HG03108 (cell line): Measurements from ENCODE around the gene AADACL3.
"Not testable (repeated sequence)": the region's sequence is repeated elsewhere in the genome, so short reads cannot be mapped to it uniquely, and the experiment has no call there.

Experiments used
- ATAC-seq: cut with Tn5 transposase; IDR thresholded peaks from one replicate; pipeline ENCODE4 v1.9.1; 2021; ENCODE audit warnings: moderate library complexity; ENCODE audit not compliant: unreplicated experiment

Gene AADACL3

DNA sequence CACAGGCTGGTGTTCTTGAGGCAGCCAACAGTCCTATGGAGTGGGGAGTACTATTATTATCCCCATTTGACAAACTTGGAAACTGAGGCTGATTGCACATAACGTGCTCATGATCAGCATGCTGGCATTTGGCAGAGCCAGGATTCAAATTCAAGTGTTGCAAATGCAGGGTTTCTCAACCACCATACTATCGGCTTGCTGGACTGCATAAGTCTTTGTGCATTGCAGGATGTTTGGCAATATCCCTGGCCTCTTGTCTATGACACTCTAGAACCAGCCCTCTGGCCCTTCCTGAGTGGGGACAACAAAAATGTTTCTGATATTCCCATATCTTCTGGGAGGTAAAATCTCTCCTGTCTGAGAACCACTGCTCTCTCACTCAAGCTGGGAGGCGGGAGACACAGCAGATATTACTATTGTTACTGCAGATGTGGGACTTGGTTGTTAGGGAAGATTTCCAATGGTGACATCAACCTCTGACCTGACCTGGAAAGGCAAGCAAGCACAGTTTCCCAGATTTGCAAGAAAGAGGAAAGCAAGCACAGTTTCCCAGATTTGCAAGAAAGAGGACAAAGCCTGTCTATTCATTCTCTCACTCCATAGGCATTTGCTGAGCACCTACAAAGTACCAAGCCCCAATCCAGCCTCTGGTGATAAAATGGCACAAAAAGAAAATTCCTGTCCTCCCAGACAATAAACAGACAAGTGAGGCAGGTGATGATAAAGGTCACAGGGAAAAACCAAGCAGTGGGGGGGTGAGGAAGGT lies 1.0 kb upstream of the AADACL3 start:
- ATAC-seq: no peak

DNA sequence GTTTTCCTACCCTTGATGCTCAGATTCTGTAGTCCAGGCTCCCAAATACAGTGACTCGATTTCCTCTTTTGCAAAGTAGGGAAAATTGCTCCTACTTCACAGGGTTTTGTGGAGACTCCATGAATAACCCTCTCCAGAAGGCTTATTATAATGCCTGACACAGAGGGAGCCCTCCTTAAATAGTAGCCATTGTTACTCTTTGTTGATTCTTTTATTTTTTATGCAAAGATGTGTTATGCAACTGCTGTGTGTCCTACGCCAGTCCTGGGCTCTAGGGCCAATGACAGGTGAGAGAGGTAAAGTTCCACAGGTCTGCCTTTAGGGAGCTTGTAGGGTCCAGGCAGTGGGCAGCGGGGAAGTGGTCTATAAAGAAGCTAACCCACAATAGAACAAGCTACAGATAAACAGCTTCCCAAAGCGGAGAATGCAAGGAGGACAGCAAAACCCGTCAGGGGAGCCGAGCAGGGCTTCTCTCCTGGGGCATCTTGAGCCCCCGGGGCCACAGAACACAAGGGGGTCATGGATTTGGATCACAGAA lies 1.5 kb downstream of the AADACL3 start:
- ATAC-seq: no peak

DNA sequence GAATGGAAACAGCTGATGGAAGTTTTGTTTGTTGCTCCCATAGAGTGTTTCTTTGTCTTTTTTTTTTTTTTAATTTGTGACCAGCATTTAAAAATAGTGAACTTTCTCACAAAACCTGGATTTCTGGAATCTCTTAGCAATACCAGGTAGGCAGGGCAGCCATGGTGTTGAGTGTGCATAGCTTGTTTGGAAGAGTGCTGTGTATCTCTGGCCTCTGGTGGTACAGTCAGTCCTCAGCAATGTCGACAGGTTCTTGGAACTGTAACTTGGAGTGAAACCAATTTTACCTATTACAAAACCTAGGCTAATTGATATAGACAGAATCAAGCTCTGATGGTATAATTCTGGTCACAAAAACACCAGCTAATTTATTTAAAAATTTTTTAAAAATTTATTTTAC lies 6.7 kb downstream of the AADACL3 start:
- ATAC-seq: no peak

- ATAC-seq: no peak
Measured at GRCh38 chr1:12728391-12728790, 12.5 kb downstream of the AADACL3 start.

- ATAC-seq: no peak
Measured at GRCh38 chr1:12730156-12730555, 14.2 kb downstream of the AADACL3 start.

- not testable (repeated sequence) for ATAC-seq
Measured at GRCh38 chr1:12731084-12731483, 15.2 kb downstream of the AADACL3 start.

DNA sequence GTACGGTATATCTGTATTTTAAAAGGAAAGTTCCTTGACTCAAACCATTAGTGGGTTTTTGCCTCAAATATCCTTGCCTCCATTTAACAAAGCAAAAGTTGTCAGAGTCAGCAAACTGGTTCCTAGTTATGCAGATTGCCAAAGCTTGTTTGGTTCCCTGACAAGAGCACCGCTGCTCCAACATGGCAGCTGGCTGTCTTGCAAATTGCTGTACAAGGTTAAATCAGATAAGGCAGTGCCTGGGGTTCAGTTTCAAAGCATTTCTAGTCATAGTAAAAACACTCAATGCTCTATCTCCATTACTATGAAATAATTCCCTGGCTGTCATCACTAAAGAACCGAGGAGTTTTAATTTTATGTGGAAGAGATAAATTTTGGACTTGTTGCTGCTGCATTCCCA lies 18.7 kb downstream of the AADACL3 start:
- ATAC-seq: no peak

DNA sequence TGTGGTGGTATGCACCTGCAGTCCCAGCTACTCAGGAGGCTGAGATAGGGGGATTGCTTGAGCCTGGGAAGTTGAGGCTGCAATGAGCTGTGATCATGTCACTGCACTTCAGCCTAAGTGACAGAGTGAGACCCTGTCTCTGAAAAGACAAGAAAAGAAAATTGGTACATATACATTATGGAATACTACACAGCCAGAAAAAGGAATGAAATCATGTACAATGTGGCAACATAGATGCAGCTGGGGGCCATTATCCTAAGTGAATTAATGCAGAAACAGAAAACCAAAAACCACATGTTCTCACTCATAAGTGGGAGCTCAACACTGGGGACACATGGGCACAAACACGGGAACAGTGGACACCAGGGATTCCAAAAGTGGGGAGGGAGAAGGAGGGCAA lies 23.0 kb downstream of the AADACL3 start:
- ATAC-seq: no peak

DNA sequence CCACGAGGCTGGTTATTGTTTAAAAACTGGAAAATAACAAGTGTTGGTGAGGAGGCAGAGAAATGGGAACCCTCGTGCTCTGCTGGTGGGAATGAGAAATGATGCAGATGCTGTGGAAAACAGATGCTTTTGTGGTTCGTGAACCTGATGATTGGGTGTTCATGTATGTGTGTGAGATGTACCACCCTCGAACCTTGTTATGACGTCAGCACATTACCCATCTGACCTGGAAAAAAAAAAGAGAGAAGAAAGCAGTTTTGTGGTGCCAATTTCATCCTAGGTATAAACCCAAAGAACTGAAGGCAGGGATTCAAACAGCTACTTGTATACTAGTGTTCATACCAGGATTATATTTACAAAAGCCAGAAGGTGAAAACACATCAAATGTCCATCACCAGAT lies 23.7 kb downstream of the AADACL3 start:
- no peak for ATAC-seq

GRCh38 chr1:12741946-12742345 lies 26.0 kb downstream of the AADACL3 start:
- ATAC-seq: no peak

- ATAC-seq: no peak
Measured at GRCh38 chr1:12745126-12745991, 29.4 kb downstream of the AADACL3 start.

GRCh38 chr1:12745992-12746323 lies 30.0 kb downstream of the AADACL3 start, which contains the start of gene CFAP107:
TSS of gene CFAP107 (plus strand) at chr1:12746200. CDS start at chr1:12746431, 231 bp downstream.
- ATAC-seq: no peak

DNA sequence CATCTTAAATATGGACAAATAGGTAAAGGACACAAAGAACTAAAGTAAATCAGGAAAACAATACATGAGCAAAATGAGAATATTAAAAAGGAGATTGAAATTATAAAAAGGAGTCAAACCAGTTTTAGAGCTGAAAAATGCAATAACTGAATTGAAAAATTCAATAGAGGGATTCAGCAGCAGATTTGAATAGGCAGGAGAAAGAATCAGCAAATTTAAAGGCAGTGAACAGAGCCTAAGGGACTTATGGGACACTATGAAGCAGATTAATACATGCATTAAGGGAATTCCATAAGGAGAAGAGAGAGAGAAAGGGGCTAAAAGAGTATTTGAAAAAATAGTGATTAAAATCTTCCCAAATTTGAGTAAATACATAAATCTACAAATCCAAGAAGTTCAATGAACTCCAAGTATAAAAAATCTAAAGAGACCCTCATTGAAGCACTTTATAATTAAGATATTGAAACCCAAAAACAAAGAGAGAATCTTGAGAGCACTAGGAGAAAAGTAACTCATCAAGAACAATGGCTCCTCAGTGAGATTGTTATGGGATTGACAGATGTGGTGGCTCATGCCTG lies 33.0 kb downstream of the AADACL3 start:
- no peak for ATAC-seq

DNA sequence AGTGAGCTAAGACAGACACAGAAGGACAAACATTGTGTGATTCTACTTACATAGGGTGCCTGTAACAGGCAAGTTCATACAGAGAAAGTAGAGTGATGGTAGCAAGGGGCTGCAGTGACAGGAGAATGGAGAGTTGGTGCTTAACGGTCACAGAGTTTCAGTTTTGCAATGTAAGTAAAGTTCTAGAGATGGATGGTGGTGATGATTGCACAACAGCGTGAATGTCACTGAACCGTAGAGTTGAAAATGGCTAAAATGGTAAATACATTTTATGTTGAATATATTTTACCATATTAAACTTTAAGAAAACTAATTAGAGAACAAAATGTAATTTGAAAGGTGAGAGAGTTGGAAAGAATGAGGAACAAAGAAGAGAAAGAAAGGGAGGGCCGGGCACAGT lies 38.8 kb downstream of the AADACL3 start:
- ATAC-seq: no peak

- ATAC-seq: no peak
Measured at GRCh38 chr1:12756273-12756672, 40.4 kb downstream of the AADACL3 start.

- ATAC-seq: no peak
Measured at GRCh38 chr1:12756768-12757413, 41.0 kb downstream of the AADACL3 start.

GRCh38 chr1:12757836-12758235 lies 41.9 kb downstream of the AADACL3 start:
- ATAC-seq: no peak

GRCh38 chr1:12760256-12760795 lies 44.4 kb downstream of the AADACL3 start:
- no peak for ATAC-seq

DNA sequence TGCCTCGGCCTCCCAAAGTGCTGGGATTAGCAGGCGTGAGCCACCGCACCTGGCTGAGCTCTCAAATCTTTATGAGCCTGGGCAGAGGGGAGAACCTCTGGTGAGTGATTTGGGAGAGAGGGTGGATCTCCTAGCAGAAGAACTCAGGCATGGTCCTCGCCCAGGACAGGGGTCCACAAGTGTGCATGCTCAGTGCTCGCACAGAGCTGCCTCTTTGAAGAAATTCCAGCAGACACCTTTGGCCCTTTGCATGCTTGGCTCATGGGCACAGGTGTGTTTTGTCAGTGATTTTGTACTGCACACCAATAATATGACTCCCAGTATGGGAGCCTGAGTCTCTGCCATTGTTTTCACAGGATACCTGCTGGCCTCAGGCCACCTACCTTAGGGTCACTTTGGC lies 45.9 kb downstream of the AADACL3 start:
- no peak for ATAC-seq

DNA sequence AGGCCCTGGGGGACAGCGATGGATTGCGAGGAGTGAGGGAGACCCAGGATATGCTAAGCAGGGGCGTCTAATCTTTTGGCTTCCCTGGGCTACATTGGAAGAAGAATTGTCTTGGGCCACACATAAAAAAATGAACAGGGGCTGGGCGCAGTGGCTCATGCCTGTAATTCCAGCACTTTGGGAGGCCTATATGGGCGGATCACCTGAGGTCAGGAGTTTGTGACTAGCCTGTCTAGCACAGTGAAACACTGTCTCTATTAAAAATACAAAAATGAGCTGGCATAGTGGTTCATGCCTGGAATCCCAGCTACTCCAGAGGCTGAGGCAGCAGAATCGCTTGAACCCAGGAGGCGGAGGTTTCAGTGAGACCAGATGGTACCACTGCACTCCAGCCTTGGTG lies 46.9 kb downstream of the AADACL3 start:
- no peak for ATAC-seq

DNA sequence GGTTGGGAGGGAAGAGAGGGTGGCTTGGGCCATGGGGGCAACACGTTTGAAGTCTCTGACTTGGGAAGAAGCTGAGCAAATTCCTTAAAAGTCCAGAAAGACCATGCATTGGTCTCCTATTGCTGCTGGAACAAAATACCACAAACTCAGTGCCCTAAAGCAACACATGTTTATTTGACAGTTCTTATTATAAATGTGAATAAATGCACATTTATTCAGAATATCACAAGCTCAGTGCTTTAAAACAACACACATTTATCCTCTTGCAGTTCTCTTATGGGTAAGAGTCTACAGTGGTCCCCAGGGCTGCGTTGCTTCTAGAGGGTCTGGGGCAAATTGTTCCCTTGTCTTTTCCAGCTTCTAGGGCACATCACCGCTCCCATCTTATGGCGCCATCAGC lies 47.6 kb downstream of the AADACL3 start:
- no peak for ATAC-seq
